Neuronal stem cell (in vitro differentiated cells): ENCODE results near the gene RPS2.

Experiments used
- DNase-seq: peaks from one replicate; pipeline ENCODE4 v3.0.0-alpha.2; 2013; ENCODE audit warnings: low spot score
- H2AFZ ChIP-seq: one replicate; pipeline ENCODE4 v1.6.1; 2013; ENCODE audit warnings: mild to moderate bottlenecking, low read length, inconsistent platforms
- H2AK5ac ChIP-seq: 2 replicates; pipeline ENCODE4 v1.6.1; 2013; ENCODE audit warnings: low read depth, mild to moderate bottlenecking, inconsistent platforms, low read length, moderate library complexity, mixed read lengths
- H2BK120ac ChIP-seq: 2 replicates; pipeline ENCODE4 v1.6.1; 2013; ENCODE audit warnings: low read depth, mild to moderate bottlenecking, inconsistent platforms, low read length, moderate library complexity, mixed read lengths
- H2BK12ac ChIP-seq: one replicate; pipeline ENCODE4 v1.6.1; 2013; ENCODE audit warnings: low read length, inconsistent platforms
- H2BK15ac ChIP-seq: 2 replicates; pipeline ENCODE4 v1.6.1; 2013; ENCODE audit warnings: mild to moderate bottlenecking, low read length, inconsistent platforms, mixed read lengths
- H2BK5ac ChIP-seq: one replicate; pipeline ENCODE4 v1.6.1; 2013; ENCODE audit warnings: inconsistent platforms, mild to moderate bottlenecking, low read length, moderate library complexity
- H3K14ac ChIP-seq: one replicate; pipeline ENCODE4 v1.6.1; 2013; ENCODE audit warnings: low read length, inconsistent platforms
- H3K18ac ChIP-seq: 2 replicates; pipeline ENCODE4 v1.6.1; 2013; ENCODE audit warnings: low read length, inconsistent platforms
- H3K23ac ChIP-seq: 2 replicates; pipeline ENCODE4 v1.6.1; 2013; ENCODE audit warnings: low read depth, mild to moderate bottlenecking, mixed read lengths, low read length, inconsistent platforms; ENCODE audit not compliant: poor library complexity
- H3K27ac ChIP-seq: replicated peaks from 3 replicates; pipeline ENCODE4 v1.5.1; 2013; ENCODE audit warnings: low read length, inconsistent platforms
- H3K27me3 ChIP-seq, 3 experiments: 2 replicates each; pipeline ENCODE4 v1.6.1; 2013; ENCODE audit warnings: low read length in 3 of 3, mild to moderate bottlenecking in 2 of 3, inconsistent platforms in 1 of 3, low read depth in 1 of 3, mixed read lengths in 1 of 3, moderate library complexity in 1 of 3; ENCODE audit not compliant: control insufficient read depth in 3 of 3, insufficient read depth in 3 of 3
- H3K36me3 ChIP-seq, 2 donors: replicated peaks in 1 of 2; 2 replicates each; pipeline ENCODE4 v1.6.1; 2013; ENCODE audit warnings: low read length in 2 of 2; ENCODE audit not compliant: control insufficient read depth in 2 of 2, insufficient read depth in 2 of 2
- H3K4ac ChIP-seq: 2 replicates; pipeline ENCODE4 v1.6.1; 2013; ENCODE audit warnings: inconsistent platforms, mild to moderate bottlenecking, low read length, moderate library complexity
- H3K4me1 ChIP-seq, 2 donors: 1 replicate in 1 of 2; 2 replicates in 1 of 2; pipeline ENCODE4 v1.6.1; 2013; ENCODE audit warnings: low read length in 2 of 2, low read depth in 1 of 2; ENCODE audit not compliant: control insufficient read depth in 2 of 2, insufficient read depth in 1 of 2
- H3K4me2 ChIP-seq: one replicate; pipeline ENCODE4 v1.6.1; 2013; ENCODE audit warnings: mild to moderate bottlenecking, low read length, inconsistent platforms; ENCODE audit not compliant: insufficient read depth, poor library complexity, severe bottlenecking
- H3K4me3 ChIP-seq, 2 donors: 2 replicates each; pipeline ENCODE4 v1.5.1; 2013; ENCODE audit warnings: low read length in 2 of 2, mild to moderate bottlenecking in 2 of 2, inconsistent platforms in 1 of 2, moderate library complexity in 1 of 2
- H3K79me1 ChIP-seq: one replicate; pipeline ENCODE4 v1.6.1; 2013; ENCODE audit warnings: low read depth, mild to moderate bottlenecking, inconsistent platforms, low read length, moderate library complexity
- H3K9ac ChIP-seq: one replicate; pipeline ENCODE4 v1.6.1; 2013; ENCODE audit warnings: mild to moderate bottlenecking, low read depth, low read length, inconsistent platforms; ENCODE audit not compliant: poor library complexity
- H3K9me3 ChIP-seq, 2 donors: replicated peaks in 1 of 2; 2 replicates each; pipeline versions ENCODE3 to v1.6.1; 2013; ENCODE audit warnings: low read length in 2 of 2, mild to moderate bottlenecking in 2 of 2, inconsistent platforms in 1 of 2, low read depth in 1 of 2, mixed read lengths in 1 of 2, moderate library complexity in 1 of 2; ENCODE audit not compliant: control insufficient read depth in 2 of 2, insufficient read depth in 1 of 2
- H4K8ac ChIP-seq: one replicate; pipeline ENCODE4 v1.6.1; 2013; ENCODE audit warnings: low read depth, mild to moderate bottlenecking, inconsistent platforms, low read length, moderate library complexity
- H4K91ac ChIP-seq: one replicate; pipeline ENCODE4 v1.6.1; 2013; ENCODE audit warnings: low read length, low read depth, mild to moderate bottlenecking, inconsistent platforms; ENCODE audit not compliant: poor library complexity
- WGBS, 2 donors: extraction: QIAGEN DNeasy Blood & Tissue Kit; methylation state at CpG; one replicate each; pipeline ENCODE4 v1.1.7; 2013; ENCODE audit warnings: missing lambda C conversion rate in 2 of 2, mixed read lengths in 1 of 2; ENCODE audit not compliant: insufficient read length in 2 of 2, insufficient replicate concordance in 1 of 2; ENCODE audit errors: extremely low coverage in 2 of 2; 5-methylcytosine and 5-hydroxymethylcytosine counted together

Gene RPS2

DNA sequence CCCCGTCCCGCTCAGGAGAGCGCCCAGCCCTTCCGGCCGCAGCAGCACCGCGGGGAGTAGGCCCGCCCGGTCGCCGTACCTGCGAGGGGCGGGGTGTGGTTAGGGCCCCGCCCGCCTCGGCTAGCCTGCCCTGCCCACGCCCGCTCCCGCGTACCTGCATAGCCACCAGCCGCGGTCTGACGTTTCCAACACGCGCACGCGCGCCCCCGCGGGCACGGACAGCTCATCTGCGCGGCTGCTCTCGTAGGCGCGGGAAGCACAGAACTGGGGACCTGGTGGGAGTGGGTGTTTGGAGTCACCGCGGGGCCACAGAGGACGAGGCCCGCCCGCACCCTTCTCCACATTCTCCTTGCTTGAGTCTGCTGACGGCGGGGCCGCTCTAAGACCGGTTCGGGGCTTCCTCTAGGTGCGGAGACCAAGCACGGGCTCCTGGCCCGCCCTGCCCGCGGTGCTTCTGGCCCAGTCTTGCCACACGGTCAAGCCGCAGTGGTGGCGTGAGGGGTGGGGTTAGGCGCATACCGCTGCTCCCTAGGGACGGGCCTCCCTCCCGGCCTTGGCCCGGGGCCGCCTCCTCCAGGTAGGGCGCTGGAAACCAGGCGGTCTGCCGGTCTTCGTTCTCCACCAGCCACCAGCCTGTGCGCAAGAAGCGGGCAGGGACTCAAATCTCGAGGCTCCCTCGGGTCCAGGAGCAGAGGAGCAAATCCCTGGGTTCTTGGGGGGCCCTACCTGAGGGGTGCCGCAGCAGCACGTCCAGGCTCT, 14.8 kb upstream of the RPS2 start:
- H3K18ac ChIP-seq, result peak overlapping the region; percentile 70
- H3K9ac ChIP-seq, result peak overlapping the region; percentile 60
- peak overlapping the region; percentile 94 for H2BK120ac ChIP-seq
- H3K27me3 ChIP-seq, result peaks cover 0 to 50% (median 18%) of the 10 kb centered on the region in 3 experiments
- H2BK15ac ChIP-seq, result peak overlapping the region; percentile 85
- no peaks in the 10 kb centered on the region for H3K9me3 ChIP-seq
- peak overlapping the region; percentile 16 for H2BK12ac ChIP-seq
- H4K91ac ChIP-seq, result no peak overlapping the region
- H3K27ac ChIP-seq, result no peak overlapping the region
- H3K4ac ChIP-seq, result no peak overlapping the region
- H3K79me1 ChIP-seq, result peaks cover 10% of the 10 kb centered on the region
- peak overlapping the region; percentile 75 for H2AK5ac ChIP-seq
- H3K4me1 ChIP-seq, result peaks cover 10 to 24% of the 10 kb centered on the region in 2 donors
- DNase-seq, result no peak
- peak overlapping the region in 1 of 2 donors; percentile 56 for H3K4me3 ChIP-seq
- H4K8ac ChIP-seq, result no peak overlapping the region
- peak overlapping the region; percentile 66 for H2BK5ac ChIP-seq
- peaks cover 31 to 43% of the 10 kb centered on the region in 2 donors for H3K36me3 ChIP-seq
- no peak overlapping the region for H2AFZ ChIP-seq
- peak overlapping the region; percentile 23 for H3K4me2 ChIP-seq
- peak overlapping the region; percentile 94 for H3K14ac ChIP-seq
- peak overlapping the region; percentile 99 for H3K23ac ChIP-seq
- no CpG with 5 or more reads among the region's 70 CpGs for WGBS, 2 donors

DNA sequence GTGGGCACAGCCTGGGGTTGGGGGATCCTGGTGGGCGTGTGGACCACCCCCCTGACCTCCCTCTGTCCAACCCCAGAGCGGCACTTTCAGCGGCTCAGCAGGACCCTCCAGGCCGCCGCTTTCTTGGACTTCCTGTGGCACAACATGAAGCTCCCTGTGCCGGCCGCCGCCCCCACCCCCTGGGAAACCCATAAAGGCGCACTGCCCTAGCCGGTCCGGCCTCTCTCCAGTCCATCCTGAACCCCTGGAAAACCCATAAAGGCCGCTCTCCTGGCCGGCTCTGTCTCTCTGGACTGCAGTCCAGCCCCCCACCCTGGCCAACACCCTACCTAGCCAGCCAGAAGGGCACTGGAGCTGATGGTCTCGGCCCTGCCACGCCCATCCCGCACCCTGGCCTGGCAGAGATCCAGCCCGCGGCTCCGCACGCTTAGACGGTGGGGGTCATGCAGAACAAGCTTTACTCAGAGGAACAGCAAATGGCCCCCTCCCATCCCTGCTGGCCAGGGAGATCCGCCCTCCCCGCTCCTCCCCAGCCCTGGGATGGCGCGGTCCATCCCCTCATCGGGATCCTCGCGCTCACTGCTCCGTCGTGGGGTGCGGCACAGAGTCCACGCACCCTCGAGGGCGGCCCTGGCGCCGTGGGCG, 14.0 kb upstream of the RPS2 start:
- H3K4me1 ChIP-seq, result peaks cover 10 to 24% of the 10 kb centered on the region in 2 donors
- no peak overlapping the region for H3K14ac ChIP-seq
- peaks cover 12% of the 10 kb centered on the region for H3K79me1 ChIP-seq
- H3K4me3 ChIP-seq, result no peak overlapping the region
- no peak overlapping the region for H4K91ac ChIP-seq
- no peak overlapping the region for H3K27ac ChIP-seq
- DNase-seq, result no peak
- H2BK120ac ChIP-seq, result no peak overlapping the region
- H4K8ac ChIP-seq, result no peak overlapping the region
- no peak overlapping the region for H2BK5ac ChIP-seq
- no peak overlapping the region for H3K18ac ChIP-seq
- WGBS, 2 donors, result no CpG with 5 or more reads among the region's 37 CpGs
- no peak overlapping the region for H2BK15ac ChIP-seq
- H2AK5ac ChIP-seq, result peak overlapping the region; percentile 75
- peak overlapping the region; percentile 99 for H3K23ac ChIP-seq
- peak overlapping the region; percentile 21 for H3K9ac ChIP-seq
- H3K4me2 ChIP-seq, result no peak overlapping the region
- H3K9me3 ChIP-seq, result no peaks in the 10 kb centered on the region
- H2AFZ ChIP-seq, result no peak overlapping the region
- peak overlapping the region; percentile 90 for H2BK12ac ChIP-seq
- H3K4ac ChIP-seq, result no peak overlapping the region
- H3K36me3 ChIP-seq, result peaks cover 31 to 47% of the 10 kb centered on the region in 2 donors
- peaks cover 0 to 50% (median 18%) of the 10 kb centered on the region in 3 experiments for H3K27me3 ChIP-seq

DNA sequence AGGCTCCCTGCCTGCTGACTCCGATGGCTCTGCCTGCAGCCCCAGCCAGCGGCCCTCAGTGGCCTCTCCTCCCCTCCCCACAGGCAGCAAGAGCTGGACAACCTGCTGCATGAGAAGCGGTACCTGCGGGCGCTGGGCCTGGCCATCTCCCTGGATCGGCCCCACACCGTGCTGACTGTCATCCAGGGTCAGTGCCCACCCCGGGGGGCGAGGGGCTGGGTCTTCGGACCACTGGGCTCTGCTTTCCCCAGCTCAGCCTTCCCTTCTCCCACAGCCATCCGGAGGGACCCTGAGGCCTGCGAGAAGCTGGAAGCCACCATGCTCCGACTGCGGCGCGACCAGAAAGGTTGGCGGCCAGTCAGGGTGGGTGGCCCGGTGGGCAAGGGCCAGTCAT, 13.2 kb upstream of the RPS2 start:
- Histone ChIP-seq H3K4me2 (no peak overlapping the region), H3K79me1 (peaks cover 12% of the 10 kb centered on the region), H2AK5ac (no peak overlapping the region), H3K27ac (no peak overlapping the region), H2BK5ac (no peak overlapping the region), H3K4me1 (peaks cover 10 to 22% of the 10 kb centered on the region in 2 donors), H4K91ac (no peak overlapping the region), H3K4me3 (no peak overlapping the region), H3K36me3 (peaks cover 31 to 47% of the 10 kb centered on the region in 2 donors), H2AFZ (no peak overlapping the region), H3K9ac (peak overlapping the region; percentile 50), H4K8ac (no peak overlapping the region), H2BK15ac (no peak overlapping the region), H3K18ac (no peak overlapping the region), H3K14ac (no peak overlapping the region), H2BK120ac (no peak overlapping the region), H3K27me3 (peaks cover 0 to 48% (median 18%) of the 10 kb centered on the region in 3 experiments), H2BK12ac (no peak overlapping the region), H3K4ac (no peak overlapping the region), H3K23ac (peak overlapping the region; percentile 43), H3K9me3 (no peaks in the 10 kb centered on the region)
- no CpG with 5 or more reads among the region's 18 CpGs for WGBS, 2 donors
- no peak for DNase-seq
